Lung microvascular endothelial cell (primary cell): ENCODE data around the gene DHPS. TPM values are rescaled to one million over a fixed set of nuclear protein-coding genes. Genes with fewer than 3 reads are reported as not detected.
"Not testable (repeated sequence)": the region's sequence is repeated elsewhere in the genome, so short reads cannot be mapped to it uniquely, and the experiment has no call there.

Experiments used
- DNase-seq, 2 donors: peaks; one replicate each; pipeline versions ENCODE4 v3.0.0 to v3.0.0-alpha.2; 2010; ENCODE audit warnings: low read depth in 2 of 2
- total RNA-seq: library from RNA; depleted of rRNA; stranded (reverse); fragments of >200 nt; gene quantifications from 2 replicates; pipeline ENCODE4 v1.2.1, GENCODE V29; 2014

The DHPS gene
- total RNA-seq, 1 donor from 2014 or later = 41.1 TPM

DNA sequence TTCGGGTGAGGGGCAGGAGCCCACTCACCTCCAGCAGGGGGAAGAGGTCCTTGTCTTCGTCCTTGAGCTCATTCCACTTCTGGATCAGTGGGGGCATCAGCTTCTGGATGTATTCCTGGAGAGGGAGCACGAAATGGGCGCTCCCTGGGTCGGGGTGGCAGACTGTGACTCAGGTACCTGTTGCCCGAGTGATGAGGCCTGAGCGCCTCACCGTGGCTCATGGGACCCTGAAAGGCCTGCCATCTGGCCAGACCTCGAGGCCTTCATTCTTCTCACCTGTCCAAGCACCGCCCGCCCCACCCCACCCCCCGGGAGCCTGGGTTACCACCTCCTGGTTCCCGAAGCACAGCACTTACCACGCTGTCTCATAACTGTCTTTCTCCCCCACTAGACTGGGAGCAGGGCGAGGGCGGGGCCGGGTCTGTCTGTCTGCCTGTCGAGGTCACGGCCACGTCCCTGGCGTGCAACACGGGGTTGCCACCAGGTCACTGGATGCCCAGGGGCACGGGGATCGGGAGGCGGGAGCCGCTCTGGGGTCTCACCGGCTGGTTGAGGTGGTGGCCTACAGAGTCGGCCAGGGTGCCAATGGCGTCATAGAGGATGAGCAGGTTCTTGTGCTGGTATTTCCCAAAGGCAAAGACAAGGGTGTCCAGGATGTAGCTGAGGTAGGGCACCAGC lies 24.1 kb upstream of the DHPS start:
- DNase-seq = no peak

DNA sequence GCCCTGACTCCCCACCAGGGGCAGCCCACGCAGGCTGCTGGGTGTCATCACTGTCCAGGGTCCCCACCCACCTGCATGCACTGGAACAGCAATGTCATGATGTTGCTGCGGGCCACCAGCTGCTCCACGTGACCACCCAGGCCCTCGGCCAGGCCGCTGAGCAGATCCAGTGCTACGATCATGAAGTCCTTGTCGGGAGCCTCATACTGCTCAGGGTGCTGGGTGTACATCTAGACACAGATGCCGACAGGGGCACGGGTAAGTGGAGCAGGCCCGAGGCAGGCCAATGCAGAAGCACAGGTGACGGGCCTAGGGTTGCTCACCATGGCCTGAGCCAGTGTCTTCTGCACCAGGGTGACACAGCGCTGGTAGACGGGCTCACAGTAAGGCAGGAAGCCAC lies 23.5 kb upstream of the DHPS start:
- no peak for DNase-seq

DNA sequence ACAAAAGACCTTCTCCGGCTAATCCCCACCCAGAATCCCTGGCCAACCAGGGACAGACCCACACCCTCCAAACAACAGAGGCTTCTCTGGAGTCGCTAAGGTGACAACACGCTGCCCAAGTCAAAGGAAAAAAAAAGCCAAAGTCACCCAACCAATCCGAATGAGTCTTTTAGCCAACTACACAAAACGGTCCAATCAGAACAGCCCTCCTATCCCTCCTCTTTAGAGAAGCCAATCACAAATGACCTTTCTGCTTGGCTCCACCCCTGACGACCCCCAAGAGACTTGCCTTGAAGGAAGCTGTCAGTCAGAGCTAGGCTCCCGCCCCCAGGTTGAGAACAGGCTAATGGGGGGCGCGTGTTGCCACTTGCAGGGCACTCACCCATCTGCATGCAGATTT lies 21.4 kb upstream of the DHPS start:
- DNase-seq = peak; percentile 48 to 53

DNA sequence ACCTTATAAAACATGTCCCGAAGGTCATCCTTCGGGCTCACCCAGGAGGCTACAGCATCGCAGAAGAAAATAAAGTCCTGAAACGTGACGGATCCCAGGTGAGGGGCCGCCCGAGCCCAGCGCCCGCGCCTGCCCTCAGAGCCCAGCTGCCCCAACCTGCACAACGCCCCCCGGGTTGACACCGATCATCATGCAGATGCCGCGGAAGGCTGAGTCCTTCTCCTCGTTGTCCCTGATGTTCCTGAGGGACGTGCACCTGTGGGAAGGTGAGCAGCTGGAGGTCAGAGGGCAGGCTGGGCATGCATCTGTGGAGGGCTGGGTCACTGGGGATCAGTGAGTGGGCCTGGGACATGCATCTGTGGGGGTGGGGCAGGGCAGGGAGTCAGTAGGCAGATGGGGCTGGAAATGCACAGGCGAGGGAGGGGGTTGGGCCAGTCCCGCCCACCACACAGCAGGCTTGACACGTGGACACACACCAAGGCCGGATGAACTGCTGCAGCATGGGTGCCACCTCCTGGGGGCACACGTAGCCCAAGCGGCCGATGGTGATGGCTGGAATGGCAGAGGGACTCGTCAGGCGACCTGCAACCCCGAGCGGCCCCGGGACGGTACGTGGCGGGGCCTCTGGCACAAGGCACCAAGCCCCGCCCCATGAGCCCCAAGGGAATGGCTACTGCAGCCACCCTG lies 20.1 kb upstream of the DHPS start:
- no peak for DNase-seq

DNA sequence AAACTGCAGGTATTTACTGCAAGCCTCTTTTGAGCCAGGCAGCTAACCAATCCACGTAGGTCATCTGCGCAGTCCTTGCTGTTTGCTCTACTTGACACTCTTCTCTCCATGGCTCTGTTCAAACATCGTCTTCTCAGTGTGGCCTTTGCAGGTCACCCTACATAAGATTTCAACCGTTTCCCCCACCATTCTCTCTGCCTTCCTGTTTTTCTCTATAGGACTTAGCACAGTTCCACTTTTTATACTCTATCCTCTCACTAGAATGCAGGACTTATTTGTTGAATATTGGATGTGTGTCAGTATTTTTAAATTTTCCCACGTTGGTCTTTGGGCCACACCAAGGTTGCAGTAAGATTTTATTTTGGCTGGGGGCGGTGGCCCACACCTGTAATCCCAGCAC lies 16.5 kb upstream of the DHPS start:
- DNase-seq = no peak

DNA sequence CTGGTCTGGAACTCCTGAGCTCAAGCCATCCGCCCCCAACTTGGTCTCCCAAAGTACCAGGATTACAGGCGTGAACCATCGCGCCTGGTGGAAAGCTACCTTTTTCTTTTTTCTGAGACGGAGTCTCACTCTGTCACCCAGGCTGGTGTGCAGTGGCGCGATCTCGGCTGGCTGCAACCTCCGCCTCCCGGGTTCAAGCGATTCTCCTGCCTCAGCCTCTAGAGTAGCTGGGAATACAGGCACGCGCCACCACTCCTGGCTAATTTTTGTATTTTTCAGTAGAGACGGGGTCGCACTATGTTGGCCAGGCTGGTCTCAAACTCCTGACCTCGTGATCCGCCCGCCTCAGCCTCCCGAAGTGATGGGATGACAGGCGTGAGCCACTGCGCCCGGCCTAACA lies 15.7 kb upstream of the DHPS start:
- DNase-seq = not testable (repeated sequence)

DNA sequence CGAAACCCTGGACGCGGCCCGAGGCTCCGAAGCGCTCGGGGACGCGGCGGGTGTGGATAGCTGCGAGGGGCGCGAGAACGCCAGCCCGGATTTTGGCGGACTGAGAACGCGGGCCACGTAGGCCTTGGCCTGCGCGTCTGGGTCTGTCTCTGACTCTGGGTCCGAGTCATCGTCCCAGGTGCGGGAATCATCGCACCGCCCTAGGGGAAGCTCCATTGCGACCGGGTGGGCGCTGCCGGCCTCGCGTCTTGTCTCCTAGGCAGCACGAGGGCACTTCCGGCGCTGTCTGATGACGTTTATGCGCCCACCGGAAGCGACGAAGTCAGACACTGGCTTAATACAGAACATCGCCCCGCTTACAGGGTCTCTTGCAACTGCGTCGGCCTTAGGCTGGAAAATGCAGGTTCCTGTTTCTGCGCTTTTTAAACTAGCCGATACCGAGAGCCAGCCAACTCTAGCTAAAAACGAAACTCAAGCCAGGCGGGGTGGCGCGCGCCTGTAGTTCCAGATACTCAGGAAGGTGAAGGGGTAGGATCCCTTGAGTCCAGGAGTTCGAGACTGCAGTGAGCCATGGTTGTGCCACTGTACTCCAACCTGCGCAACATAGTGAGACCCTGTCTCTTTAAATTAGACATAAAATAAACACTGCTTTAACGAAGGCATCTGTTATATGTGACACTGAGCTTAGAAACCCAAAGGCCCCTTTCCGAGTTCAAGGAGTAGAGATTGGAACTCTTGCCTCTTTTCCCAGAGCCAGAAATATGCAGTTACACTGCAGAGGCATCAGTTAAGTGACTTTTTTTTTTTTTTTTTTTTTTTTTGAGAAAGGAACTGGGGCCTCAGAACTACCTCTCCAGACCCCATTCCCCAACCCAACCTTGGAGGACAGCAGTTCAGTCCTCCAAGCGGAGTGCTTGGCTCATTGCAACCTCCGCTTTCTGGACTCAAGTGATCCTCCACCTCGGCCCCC lies 15.0 kb upstream of the DHPS start, which contains the start of gene FBXW9:
Gene FBXW9 (minus strand): TSS at position 266 of the 970 bp plus-strand sequence. CDS start 50 bp downstream, at position 216.
- peak; percentile 96 to 98 for DNase-seq

DNA sequence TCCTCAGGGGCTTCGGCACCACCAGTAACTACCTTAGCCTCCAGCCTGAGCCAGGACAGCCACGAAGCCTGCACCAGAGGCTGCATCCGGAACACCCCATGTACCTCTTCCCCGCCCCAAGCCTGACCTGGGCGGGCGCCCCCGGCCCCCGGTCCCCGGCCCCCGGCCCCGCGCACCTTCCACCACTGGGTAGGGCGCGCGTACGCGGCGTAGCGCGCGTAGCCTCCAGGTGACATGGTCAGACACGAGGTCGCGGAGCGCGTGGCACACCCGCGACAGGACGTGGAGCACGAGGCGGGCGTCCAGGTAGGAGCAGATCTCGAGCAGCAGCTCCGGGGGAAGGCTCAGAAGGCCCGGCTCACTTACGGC lies 14.3 kb upstream of the DHPS start:
- peak in 1 of 2 donors; percentile 32 for DNase-seq

DNA sequence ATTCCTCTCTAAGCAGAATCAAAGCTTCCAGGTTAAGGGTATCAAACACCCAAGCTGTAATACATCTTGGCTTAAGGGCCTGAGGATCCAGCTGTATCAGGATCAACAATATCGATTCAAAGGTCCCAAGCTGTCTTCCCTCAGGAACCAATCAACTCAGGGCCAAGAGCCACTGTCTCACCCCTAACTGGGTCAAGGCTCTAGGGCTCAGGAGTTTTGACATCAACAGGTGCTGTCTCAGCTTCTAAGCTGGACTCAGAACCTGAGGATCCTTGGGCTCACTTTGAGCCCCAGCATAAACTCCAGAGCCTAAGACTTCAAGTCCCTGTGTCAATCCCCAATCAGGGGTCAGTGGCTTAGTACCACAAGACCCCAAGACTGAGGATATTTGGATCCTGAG lies 13.8 kb upstream of the DHPS start:
- DNase-seq = no peak

DNA sequence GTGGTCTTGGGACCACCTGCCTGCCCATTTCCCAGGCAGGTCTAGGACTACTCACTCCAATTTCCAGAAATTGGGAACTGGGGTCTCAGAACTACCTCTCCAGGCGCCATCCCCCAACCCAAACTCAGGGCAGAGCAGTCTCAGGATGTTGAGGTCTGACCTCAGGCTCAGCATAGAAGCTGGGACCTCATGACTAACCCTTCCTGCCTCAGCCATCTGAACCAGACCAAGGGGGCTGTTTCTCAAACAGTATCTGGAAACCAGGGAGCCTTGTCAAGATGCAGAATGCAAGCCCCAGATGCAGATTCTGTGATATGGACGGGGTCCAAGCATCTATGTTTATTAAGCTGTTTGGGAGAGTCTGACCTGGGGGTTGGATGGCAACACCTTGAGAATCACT lies 13.4 kb upstream of the DHPS start:
- peak in 1 of 2 donors; percentile 34 for DNase-seq

DNA sequence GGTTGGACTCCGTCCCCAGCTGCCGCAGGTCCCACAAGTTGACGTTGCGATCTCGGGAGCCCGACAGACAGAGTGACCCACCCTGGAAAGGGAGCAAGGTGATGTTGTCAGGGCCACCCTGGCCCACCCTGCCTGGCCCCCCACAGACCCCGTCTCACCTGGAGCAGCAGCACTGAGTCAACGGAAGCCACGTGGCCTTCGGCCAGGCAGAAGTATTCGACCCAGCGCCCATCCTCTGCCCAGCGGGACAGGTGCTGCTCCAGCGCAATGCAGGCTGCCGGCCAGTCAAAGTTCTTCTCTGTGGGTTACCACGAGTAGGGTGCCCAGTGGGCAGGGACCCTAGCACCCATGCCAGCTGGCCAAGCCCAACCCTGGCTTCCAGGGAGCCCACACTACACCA lies 13.0 kb upstream of the DHPS start:
- DNase-seq = no peak

DNA sequence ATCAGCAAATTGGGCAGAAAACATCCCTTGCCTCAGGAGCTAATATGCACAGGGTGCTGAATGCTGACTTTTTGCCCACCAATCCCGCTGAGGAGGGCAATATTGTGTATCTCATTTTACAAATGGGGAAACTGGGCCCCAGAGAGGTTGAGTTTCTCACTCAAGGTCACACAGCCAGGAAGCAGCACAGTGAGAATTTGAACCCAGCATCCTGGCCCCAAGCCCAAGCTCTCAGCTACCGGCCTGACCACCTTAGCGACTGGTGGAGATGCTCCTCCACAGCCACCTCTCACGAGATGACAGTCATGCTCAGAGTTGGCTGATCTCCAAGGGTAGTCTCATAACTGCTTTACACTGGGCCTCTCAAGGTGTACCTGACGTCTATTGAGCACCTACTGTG lies 11.3 kb upstream of the DHPS start:
- no peak for DNase-seq

DNA sequence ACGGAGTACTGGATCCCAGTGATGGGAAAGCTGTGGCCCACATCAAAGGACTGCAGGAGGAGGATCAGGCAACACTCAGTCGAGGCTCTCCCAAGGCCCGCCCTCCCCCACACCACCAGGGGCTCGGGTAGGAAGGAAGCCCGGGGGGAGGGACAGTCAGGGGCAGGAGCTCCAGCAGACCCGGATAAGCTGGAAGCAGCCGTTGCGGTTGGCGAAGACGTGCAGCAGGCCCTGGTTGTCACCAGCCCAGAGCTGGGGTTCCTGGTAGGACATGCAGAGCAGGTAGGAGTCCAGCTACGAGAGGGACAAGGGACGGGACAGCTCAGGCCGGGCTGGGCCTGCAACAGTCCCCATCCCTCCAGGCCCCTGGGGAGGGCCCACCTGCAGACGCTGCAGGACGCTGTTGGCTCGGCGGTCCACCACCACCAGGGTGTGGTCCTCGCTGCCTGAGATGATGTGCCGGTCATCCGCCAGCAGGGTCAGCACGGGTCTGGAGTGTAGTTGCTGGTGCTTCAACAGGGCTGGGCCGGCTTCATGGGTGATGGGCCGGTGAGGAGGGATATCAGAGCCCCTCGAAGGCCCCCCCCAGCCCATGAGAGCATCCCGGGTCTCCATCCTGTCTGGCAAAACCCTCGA lies 8.0 kb upstream of the DHPS start:
- no peak for DNase-seq

DNA sequence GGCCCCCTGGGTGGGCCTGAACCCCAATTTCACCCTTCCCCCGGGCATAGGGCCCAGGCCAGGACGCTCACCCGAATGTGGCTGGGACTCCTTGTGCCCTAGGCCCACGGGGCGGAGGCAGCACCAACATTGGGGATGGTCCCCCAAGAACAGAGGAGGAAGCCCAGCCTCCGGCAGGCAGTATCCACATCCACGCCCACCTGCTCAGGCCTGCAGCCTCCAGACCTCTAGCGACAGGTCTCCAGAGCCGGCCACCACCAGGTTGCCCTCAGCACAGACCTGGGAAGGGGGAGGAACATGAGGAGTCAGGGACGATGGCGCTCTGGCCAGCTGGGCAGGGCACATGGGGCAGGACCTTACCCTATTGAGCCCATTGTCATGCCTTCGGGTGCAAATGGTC lies 7.3 kb upstream of the DHPS start:
- no peak for DNase-seq

DNA sequence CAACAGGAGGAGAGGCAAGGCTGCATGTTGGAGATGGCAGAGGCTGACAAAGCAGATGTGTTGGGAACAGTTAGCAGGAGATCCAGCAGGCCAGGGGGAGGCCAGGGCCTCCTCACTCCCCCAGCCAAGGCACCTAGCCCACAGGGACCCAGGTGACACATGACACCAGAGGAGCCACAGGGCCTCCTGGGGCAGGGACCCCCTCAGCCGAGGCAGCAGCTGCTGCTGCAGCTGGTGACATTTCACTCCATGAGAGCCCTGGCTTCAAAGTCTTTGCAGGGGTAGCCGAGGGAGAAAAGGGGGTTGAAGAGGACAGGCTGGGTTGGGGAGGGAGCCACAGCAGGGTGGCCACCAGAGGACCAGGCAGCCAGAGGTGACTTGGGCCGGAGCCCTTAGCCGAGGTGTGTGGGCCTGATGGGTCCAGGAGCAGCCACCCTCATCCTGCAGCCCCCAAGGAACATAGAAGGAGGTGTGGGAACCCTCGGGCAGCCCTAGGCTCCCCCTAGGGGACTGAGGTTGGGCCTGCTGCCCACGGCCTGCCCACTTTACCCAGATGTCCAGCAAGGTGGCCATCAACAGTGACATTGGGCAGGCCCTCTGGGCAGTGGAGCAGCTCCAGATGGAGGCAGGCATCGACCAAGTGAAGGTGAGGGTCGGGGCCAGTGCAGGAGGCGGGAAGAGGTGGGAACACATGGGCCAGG lies 6.0 kb upstream of the DHPS start, which contains the start of gene GNG14:
Gene GNG14 (plus strand): TSS at position 503 of the 701 bp plus-strand sequence. CDS start 51 bp downstream, at position 554.
- DNase-seq = no peak

DNA sequence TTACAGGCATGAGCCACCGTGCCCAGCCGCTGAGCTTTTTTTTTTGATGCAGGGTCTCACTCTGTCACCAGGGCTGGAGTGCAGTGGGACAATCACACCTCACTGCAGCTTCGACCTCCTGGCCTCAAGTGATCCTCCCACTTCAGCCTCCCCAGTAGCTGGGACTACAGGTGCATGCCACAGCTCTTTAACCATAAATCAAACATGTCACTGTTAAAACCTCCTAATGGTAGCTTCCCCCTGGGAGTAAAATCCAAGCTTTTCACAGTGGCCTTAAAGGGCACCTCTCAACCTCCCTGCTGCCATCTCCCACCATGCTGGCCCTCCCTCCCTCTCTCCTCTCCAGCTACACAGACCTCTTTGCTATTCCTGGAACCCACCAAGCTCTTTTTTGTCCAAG lies 4.2 kb upstream of the DHPS start:
- DNase-seq = no peak

DNA sequence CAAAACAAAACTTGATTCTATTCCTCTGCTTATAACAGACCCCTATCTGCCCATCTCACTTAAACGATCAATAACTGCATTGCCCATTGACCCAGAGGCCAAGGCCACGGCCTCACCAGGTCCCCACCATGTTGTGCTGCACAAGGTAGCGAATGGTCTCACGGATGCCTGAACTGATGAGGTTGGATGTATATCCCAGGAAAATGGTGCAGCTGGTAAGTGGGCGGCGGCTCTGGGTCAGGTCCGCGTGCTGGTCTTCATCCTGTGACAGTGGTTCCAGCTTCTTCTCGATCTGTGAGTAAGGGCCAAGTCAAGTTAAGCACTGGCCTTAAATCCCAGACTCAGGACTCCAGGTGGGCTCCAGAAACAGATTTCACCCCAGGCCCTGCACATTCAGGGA lies 1.6 kb downstream of the DHPS start:
- no peak for DNase-seq

DNA sequence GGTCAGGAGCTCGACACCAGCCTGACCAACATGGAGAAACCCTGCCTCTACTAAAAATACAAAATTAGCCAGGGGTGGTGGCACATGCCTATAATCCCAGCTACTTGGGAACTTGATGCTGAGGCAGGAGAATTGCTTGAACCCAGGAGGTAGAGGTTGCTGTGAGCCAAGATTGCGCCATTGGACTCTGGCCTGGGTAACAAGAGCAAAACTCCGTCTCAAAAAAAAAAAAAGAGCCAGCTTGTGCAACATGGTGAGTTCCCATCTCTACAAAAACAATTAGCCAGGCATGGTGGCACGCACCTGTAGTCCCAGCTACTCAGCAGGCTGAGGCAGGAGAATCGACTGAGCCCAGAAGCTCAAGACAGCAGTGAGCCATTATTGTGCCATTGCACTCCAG lies 3.6 kb downstream of the DHPS start:
- DNase-seq = not testable (repeated sequence)

DNA sequence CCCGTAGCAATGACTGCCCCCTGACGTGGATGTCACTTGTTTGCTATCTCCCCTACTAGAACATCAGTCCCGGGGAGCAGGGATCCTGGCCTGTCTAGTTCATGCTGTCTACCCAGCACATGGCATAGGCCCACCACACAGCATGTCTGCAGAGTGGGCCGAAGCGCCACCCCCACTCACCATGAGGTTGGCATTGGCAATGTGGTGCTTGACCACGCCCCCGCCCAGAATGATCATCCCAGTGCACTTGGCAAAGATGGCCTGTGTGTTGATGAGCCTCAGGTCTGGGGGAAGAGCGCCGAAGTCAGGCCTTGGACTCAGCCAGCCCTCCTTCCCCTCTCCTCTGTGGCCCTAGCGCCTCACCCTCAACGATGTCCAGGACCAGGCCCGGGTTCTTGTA lies 4.8 kb downstream of the DHPS start:
- no peak for DNase-seq

DNA sequence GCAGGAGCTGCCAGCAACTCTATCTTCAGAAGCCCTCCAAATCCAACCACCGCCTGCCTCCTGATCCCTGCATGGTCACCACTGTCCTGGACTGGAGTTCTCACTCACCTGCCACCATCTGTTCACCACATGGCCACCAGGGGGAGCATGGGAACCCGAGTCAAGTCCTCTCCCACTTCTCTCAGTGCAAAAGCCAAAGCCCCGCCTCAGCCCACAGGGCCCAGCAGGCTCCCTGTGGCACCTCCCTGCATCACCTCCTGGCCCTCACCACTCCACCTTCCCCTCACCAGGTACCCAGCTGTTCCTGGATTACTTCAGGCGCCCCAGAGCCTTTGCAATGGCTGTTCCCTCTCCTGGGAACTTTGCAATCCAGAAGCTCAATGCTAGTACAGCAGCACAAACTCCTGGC lies 5.3 kb downstream of the DHPS start:
- DNase-seq = peak; percentile 71 to 85

DNA sequence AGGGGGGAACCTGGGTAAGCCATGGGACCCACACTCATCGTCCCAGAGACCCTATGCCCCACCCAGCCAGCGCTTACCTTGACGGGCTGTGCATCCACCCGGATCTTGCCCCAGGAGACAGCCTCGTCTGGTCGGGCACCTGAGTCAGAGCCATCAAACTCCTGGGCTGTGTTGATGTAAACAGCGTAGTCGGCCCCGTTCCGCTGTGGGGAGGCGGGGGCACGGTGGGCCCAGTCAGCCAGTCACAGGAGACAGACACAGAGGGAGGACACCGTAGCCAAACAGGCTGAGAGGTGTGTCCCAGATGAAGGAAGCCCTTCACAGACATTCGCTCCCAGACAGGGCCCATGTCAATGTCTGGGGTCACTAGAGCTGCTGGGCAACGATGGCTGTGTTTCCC lies 5.7 kb downstream of the DHPS start:
- DNase-seq = no peak
